Inflammatory macrophage treated with lipopolysaccharide for 4 hours (primary cell): ENCODE data around the gene SPAG17.
A peak's percentile ranks its signal among the peaks of the same experiment; 100 is the strongest.

Experiments
- DNase-seq: peaks from one replicate; pipeline ENCODE4 v3.0.0-alpha.2; 2020

The SPAG17 gene

GRCh38 chr1:118117521-118117920, 67.5 kb downstream of the SPAG17 start:
- no peak for DNase-seq

DNA sequence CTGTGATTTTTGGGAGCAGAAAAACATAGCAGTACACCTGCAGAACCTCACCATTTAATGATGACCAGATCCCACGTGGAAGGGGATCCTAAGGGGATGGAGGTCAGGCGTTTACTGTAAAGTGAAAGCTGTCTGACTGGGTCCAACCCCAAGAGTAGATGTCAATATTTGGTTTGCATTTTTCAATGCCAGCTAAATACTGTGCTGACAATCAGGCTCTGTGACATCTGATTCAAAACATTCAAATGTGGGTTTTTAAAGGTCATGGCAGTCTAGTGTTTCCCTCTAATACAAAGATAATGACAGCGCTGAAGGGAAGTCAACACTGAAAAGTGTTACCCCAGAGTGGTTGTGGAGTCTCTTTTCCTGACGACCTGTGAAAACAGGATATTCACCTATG, 68.1 kb downstream of the SPAG17 start:
- DNase-seq, result no peak

DNA sequence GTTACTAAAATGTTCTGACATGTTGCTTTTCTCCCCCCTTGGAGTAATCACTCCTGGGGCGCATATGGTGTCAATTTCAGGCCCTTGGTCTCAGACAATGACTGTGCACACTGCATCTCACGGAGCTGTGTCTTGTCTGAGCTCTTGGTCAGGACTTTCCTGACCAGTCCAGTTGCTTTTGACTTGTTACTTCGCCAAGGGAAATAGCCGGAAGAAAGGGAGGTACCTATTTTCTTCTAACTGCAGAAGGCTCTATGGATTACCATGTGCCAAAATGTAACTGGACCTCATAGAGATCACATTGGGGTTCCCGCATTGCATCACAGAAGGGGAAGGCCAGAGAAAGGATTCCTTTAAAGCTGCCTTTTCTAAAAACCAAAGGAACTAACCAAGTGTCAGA, 68.6 kb downstream of the SPAG17 start:
- DNase-seq, result no peak

- no peak for DNase-seq
Observed at GRCh38 chr1:118115567-118116295, 69.3 kb downstream of the SPAG17 start.

DNA sequence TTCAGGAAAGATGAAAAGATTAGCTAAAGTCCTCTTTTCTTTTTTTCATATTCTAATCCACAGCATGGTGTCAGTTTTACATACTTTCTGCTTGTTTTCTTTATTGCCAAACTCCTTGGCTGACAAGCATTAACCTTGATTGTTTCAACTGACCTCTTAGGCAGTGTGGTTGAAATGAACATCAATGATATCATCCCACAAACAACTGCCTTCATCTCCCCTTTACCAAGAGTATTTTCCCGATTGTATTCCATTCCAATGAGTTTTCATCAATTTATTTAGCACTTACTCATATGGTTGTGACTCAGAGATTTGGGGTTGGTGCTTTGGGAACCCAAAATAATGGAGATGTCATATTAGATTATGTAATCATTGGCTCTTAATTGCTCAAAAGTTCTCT, 71.8 kb downstream of the SPAG17 start:
- no peak for DNase-seq

GRCh38 chr1:118110580-118110979, 74.4 kb downstream of the SPAG17 start:
- DNase-seq, result no peak

GRCh38 chr1:118104951-118105350, 80.1 kb downstream of the SPAG17 start:
- DNase-seq, result no peak

DNA sequence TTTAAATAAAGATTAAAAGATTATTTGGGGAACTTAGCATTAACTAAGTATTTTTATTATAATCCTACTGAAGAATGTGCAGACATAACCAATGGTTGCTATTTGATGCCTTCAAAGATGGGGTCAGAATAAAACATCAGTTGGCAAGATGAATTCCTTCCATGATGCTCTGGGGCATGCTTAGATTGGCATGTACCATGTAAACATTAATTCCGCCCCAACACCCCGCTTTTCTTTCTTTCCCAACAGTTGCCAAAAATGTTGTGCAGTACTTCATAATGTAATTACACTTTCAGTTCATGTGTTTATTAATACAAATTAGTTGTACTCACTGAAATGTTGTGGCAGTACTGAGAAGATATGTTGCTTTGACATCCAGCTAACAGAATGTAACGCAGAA, 82.6 kb downstream of the SPAG17 start:
- no peak for DNase-seq

DNA sequence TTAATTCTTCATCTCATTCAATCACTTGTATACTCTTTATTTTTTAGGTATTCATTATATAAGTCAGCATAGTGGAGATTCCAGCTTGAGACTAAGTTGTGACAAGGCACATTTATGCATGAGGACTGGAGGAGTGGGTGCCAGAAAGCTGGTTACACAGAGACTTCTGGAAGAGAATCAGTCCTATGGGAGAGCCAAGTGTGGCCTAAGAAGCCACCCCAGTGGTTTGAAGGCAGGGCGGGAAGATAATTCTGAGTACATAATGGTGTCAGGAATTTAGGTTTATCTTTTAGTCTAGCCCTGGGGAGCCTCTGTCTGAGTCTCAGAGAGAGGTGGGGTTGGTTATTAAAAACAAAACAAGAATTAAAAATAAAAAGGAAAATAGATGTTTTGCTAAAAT, 83.0 kb downstream of the SPAG17 start:
- no peak for DNase-seq

GRCh38 chr1:118101515-118101844, 83.5 kb downstream of the SPAG17 start:
- no peak for DNase-seq

- DNase-seq, result no peak
Observed at GRCh38 chr1:118100686-118101514, 84.1 kb downstream of the SPAG17 start.

- DNase-seq, result no peak
Observed at GRCh38 chr1:118099686-118100085, 85.3 kb downstream of the SPAG17 start.

DNA sequence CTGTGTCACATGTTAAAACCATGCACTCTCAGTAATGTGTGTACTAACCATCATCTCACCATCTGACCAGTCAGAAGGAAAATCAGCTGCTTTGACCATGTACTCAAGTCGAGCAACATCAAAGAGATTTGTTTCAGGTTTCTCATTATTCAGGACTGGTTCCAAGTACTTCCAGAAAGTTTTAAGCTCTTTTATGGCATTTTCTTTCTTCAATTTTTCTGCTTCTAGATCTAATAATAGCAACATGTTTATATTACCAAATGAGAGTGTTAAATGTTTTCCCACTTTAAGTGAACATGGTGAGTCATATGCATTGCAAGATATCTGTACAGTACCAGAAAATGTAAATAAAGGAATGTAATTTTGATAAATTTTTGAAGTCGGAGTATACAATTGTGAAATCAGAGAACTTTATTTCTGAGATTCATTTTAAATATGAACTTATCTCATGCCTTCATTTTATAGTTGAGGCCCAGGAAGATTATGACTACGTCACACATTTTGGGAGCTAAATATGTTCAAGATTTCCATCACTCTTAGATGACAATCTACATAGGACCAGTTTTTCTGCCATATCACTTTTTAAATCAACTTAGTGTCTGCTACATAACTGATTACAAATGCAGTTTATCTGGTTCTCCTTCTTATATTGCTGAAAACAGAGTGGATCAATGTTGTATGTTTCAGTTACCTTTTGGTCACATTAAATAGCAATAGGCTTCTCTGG, 87.2 kb downstream of the SPAG17 start:
- no peak for DNase-seq

DNA sequence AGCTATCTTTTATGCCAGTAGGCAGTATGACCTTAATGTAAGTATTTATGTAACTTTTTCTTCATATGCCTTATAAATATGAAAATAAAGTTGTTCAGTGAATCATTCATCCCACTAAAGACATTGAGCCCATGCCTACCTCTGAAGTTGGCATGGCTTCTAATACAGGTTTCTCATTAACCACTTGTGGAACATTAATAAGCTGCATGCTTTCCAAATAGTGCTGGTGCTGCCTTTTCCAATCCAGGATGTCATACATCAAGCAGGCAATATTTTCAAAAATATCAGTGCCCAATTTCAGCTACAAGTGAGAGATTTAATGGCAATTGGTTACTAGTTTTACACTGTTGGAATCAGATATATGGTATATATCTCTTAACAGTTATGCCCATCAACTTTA, 92.0 kb downstream of the SPAG17 start:
- DNase-seq, result no peak

DNA sequence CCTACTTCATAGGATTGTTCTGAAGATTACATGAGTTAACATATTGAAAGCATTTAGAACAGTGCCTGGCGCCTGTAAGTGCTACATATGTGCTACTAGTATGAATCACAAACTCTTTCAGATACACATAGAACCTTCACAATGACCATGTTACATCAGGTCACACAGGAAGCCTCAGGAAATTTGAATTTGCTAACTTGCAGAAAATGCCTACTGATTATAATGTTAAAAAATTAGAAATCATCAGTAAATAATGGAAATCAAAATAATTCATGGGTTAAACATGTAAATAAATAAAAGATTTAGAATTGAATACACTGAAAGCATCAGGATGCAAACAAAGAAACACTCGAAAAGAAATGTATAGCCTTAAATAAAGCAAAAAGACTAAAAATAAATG, 94.9 kb downstream of the SPAG17 start:
- DNase-seq, result no peak

DNA sequence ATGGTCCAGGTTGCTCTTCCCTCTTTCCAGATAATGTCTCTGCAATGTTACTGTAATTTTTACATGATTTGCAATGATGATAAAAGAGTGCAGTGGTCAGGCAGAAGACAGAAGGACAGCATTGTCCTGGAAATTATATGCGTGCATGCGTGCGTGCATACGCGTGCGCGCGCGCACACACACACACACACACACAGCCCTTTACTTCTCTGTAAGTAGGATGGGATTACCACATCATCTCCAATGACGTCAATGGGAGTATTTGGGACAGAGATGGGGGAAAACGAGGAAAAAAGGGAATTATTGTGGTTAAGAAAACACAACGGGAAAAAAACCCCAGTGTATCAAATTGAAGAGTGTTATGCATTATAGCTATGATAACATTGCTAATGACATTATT, 99.7 kb downstream of the SPAG17 start:
- DNase-seq, result no peak

- no peak for DNase-seq
Observed at GRCh38 chr1:118084400-118084799, 100.6 kb downstream of the SPAG17 start.

- no peak for DNase-seq
Observed at GRCh38 chr1:118082984-118083383, 102.0 kb downstream of the SPAG17 start.

- no peak for DNase-seq
Observed at GRCh38 chr1:118081387-118081786, 103.6 kb downstream of the SPAG17 start.

- peak; percentile 13 for DNase-seq
Observed at GRCh38 chr1:118077331-118078045, 107.5 kb downstream of the SPAG17 start.

GRCh38 chr1:118075116-118075515, 109.9 kb downstream of the SPAG17 start:
- DNase-seq, result peak; percentile 20

DNA sequence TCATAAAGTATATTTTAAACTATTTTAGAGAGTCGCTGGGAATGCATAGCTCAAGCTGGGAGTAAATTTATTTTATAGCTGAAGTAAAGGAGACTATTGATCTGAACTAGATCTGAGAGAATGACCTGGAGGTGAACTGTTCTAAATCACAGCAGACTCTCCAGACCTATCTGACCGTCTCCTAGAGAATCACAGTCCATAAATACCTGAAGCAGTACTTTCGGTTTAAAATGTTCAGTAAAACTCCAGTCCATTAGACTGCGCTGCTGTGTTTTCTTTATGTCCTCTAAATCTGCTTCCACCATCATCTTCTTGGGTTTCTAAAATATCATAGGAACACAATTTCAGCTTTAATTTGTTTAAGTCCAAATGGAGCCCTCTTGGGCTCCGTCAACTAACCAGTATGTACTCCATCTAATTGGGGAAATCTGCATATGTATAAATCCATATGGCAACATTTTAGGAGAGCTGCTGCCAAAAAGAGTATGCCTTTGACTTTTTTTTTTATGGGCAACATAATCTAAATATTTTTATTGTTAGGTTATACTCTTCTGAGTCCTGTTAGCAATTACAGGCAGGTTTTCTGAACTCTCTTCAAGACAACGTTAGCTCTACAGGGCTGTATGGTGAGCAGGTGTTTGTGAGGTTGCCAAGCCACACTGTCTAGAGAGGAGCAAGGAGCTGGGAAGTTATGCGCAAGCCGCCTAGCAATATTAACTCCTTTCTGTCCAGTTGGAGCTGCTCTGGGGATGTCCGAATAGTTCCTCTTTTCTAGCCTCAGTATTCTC, 111.2 kb downstream of the SPAG17 start:
- DNase-seq, result no peak
